HG02943 (cell line): ENCODE measurements around the gene ALG1.
"Not testable (repeated sequence)": the region's sequence is repeated elsewhere in the genome, so short reads cannot be mapped to it uniquely, and the experiment has no call there.

Experiments
- ATAC-seq: cut with Tn5 transposase; IDR thresholded peaks from one replicate; pipeline ENCODE4 v1.9.1; 2021; ENCODE audit warnings: mild to moderate bottlenecking, low read depth, moderate library complexity; ENCODE audit not compliant: unreplicated experiment

ALG1 gene

GRCh38 chr16:5044581-5044980 is 27.1 kb upstream of the ALG1 start:
- ATAC-seq = not testable (repeated sequence)

DNA sequence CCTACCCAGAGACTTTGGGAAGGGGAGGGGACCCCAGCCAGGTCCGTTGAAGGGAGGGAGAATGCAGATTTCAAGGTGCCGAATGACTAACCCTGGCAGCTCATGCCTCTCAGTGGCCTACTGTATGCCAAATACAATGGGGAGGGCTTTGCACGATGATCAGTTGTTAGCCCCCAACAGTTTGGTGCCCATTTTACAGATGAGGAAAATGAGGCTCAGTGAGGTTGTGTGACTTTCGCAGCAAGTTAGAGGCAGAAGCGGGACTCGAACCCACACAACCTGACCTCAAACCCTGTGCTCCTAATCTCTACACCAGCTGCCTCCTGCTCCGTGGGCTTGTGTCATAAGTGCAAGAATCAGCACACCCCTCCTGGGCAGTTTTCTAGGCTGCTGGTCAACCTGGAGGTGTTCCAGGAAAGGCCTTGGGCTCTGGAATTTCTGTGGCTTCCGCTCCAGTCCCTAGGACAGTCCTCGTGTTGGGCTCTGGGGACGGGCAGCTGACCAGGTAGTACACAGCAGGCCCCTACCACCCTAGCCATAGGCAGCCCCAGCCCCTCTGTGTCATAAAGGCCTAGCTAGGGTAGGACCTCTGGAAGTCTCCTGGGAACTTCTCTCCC is 26.0 kb upstream of the ALG1 start:
- no peak for ATAC-seq

DNA sequence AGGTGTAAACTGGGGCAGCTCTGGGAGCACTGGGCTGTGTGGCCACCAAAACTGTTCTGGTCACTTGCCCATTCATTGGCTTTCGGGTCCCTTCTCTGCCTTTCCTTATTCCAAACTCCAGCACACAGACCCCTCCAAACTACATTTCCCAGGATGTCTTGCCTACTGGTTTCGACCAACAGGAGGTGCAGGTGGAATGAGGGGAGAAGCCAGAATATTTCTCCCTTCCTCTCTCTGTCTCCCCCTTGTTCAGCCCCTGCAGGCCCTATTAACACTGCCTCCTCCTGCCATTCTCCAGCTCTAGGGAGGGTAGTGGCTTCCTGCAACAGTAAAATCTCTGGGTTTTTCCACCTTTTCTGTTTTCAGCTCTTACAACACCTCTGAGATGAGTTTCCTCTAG is 24.7 kb upstream of the ALG1 start:
- ATAC-seq = no peak

DNA sequence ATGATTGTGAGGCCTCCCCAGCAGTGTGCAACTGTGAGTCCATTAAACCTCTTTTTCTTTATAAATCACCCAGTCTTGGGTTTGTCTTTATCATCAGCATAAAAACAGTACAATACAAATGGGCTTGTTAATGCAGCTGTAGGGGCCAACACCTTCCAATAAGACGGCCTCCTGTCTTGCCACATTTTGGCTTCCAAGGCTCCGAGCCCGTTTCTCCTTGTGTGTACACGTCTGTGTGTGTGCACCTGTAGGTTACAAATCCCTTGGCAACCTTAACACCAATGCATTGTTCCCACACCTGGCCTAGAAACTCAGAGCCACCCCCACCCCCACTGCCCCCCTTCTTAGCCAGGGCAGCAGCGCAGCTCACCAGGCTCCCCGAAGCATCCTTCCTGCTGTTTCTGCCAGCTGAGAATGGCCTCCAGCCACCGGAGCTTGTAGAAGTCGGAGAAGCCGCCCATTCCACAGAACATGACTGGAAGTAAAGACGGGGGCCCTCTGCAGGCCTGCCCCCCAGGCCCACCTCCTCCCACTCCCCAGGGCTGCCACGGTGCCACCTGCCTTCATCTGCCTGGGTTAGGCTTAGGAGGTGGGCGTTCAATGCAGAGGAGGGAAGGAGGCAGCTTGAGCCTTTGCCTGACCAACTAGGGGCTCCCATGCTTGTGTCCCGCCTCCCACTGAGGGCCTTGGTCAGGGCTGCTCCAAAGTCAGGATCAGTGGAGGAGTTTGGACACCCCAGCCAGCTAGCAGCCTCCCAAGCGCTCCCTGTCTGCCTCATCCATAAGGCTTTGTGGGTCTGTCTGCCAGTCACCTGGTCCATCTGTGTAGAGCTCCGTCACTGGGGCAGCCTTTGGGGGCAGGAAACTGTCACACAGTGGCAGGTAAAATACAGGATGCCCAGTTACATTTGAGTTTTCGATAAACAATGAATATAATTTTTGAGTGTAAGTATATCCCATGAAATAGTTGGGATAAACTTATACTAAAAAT is 16.5 kb upstream of the ALG1 start:
- no peak for ATAC-seq

GRCh38 chr16:5056352-5056751 is 15.3 kb upstream of the ALG1 start:
- no peak for ATAC-seq

DNA sequence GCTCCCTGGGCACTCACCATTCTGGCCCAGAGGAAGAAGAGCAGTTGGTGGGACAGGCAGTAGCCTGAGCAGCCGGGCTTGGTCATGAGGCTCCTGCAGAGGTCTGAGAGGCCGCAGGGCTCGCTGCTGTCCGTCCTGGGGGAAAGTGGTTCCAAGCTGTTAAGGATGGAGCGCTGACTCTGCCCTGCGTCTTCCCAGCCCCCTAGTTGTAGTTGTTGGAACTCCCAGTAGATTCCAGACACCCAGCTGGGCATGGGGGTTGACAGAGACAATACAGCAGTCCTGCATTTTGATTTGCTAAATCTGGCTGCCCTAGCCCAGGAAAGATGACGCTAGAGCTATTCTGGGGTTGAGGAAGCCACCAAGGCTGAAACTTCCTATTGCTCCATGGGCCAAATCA is 13.2 kb upstream of the ALG1 start:
- no peak for ATAC-seq

GRCh38 chr16:5059386-5060072 is 12.1 kb upstream of the ALG1 start:
- ATAC-seq = no peak

DNA sequence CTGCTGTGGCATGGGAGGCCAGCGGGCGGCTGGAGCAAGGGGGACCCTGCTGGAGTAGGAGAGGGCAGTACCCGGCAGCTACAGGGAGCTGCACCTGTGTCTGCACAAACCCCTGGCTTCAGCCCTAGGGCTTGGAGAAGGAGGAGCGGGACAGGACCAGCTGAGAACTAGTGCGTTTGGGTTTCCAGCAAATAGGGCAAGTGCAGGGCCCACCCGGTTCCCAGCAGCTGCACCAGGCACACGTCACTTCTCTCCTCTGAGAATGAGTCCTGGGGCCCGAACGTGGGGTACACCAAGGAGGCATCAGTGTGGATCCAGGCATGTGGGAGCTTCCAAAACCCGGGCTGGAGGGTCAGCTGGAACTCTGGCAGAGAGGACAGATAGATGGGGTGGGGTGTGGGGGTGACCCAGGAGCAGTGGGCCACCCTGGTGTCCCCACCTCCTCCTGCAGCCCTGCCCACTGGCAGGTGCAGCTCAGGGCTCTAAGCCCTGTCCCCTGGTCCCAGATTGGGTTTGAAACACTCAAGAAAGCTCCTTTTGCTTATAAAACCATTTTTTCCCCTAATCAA is 11.5 kb upstream of the ALG1 start:
- ATAC-seq = no peak

GRCh38 chr16:5062051-5062450 is 9.6 kb upstream of the ALG1 start:
- no peak for ATAC-seq

DNA sequence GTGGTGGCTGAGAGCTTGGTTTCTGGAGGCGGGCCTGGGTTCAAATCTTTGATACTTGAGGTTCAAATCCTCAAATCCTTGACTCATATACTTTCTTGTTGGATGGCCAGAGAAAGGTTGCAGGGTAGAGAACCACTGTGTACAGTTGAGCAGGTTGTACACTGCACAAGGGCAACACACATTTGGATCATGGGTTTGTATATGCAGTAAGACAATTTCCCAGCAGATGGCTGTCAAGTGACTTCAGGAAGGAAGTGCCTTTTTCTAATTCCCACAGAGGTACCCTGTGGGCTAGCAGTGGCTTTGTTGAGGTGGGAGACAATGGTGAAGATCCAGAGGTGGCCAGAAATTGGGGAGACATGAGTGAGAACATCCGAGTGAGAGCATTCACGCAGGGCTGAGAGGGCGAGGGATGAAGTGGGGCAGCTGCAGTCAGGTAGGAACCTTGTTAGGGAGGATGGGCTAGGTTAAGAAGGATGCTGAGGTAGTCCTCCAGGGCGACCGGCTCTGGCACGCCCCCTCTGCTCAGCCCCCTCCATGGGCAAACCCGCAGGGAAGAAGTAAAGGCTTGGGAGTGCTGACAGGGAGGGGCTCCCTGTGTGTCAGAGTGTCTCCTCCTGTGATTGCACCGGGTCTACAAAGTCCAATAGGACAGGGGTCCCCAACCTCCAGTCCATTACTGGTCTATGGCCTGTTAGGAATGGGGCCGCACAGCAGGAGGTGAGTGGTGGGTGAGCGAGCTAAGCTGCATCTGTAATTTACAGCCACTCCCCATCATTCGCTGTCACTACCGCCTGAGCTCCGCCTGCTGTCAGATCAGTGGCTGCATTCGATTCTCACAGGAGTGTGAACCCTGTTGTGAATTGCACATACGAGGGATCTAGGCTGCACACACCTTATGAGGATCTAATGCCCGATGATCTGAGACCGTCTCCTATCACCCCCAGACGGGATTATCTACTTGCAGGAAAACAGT is 8.6 kb upstream of the ALG1 start:
- ATAC-seq = no peak

- ATAC-seq = no peak
These were observed 6.7 kb upstream of the ALG1 start for GRCh38 chr16:5064915-5065314.

DNA sequence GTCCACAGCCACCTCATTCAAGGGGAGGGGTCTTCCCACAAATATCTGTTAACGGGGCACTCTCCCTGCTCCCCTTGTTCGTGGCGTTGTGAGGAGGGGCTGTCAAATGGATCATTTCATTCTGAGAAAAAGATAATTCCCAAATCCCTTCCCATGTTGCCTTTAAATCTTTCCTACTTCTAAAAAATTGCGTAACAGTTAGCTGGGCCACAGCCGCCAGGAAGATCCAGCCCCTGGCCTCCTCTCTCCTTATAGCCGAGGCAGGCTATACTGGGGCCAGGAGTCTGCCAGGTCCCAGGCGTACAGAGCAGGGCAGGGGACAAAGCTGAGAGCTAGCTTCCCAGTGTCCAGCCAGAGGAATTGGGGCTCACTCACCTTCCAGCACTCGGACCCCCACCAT is 6.3 kb upstream of the ALG1 start:
- ATAC-seq = no peak

DNA sequence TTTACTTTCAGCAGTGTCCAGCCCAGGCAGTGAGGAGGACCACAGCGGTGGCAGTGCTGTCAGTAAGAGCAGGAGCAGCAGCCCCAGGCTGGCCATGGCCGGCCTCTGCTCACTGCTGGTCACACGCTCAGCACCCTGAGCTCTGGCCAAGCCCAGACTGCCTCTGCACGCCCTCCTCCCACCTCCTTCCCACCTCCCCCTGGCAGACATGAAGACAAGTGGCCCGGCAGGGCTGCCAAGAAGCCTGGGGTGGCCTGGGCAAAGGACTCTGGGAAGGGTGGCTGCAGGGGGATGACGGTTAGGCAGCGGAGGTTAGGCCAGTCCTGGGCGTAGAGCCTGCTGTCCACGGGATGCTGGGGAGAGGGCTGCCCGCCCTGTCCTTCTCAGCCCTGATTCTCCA is 5.8 kb upstream of the ALG1 start, which contains the start of gene C16orf89:
Gene C16orf89 (minus strand): TSS at position 144 of the 400 bp plus-strand sequence. CDS start 48 bp downstream, at position 96.
- no peak for ATAC-seq

DNA sequence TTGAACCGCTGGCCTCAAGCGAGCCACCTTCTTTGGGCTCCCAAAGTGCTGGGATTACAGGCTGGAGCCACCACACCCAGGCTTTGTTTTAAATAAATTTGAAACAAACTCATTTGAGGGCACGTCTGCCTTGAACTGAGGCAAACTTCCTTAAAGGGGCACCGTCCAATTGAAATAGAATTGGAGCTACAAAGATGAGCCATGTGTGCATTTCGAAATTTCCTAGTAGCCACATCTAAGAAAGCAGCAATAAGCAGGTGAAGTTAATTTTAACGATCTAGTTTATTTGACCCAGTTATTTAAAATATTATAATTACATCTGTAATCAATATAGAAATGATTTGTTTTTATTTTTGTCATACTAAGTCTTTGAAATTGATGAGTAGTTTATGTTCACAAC is 5.1 kb upstream of the ALG1 start:
- ATAC-seq = no peak

- no peak for ATAC-seq
These were observed 2.6 kb upstream of the ALG1 start for GRCh38 chr16:5069048-5069447.

DNA sequence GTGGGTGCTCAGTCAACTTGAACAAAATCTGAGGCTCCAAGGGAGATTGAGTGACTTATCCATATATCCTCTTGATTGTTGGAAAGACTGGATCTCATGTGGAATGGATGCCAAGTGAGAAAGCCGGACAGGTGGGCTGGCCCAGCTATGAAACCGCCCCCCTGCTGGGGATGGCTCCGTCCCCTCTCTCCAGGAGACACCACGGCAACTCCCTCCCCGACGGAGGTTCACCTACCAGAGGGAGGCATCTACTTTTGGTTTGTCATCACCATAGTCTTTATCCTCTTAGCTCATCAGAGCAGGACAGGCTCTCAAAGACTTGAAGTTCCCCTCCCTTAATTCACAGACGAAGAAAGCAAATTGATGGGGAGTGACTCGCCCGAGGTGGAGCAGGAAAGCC is 1.8 kb upstream of the ALG1 start:
- no peak for ATAC-seq

DNA sequence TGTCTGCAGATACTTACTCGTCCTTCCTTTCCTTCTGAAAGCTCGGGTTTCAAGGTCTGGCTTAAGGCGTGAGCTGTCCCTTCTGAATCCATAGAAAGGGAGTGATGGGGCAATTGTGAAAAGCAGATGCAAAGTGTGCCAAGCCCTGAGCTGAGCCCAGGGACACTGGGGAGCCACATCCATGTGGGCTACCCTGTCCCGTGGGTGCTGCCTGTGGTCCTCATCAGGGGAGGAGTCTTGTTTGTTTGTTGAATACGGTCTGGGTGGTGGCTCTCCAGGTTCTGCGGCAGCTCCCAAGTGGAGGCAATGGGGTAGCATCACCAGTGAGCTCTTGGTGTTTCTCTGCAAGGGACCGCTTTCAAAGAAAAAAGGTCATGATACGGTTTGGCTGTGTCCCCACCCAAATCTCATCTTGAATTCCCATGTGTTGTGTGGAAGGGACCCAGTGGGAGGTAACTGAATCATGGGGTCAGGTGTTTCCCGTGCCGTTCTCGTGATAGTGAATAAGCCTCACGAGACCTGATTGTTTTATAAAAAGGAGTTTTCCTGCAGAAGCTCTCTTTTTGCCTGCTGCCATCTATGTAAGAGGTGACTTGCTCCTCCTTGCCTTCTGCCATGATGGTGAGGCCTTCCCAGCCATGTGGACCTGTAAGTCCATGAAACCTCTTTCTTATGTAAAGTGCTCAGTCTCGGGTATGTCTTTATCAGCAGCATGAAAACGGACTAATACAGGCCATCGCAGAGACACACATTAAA is 1.0 kb upstream of the ALG1 start:
- ATAC-seq = no peak

DNA sequence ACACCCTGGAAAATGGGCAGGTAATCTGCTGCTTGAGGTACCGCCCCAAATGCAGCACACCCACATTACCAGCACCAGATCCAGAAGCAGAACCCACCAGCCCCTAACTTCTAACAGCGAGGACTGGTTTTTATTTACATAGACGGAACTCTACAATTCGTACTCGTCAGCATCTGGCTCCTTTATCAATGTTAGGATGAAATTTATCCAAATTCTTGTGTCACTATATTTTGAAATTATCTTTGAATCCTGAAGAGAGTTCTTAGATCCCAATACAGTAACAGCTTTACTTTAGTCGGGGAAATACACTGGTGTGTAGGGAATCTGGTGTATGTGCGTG is 332 bp upstream of the ALG1 start:
- no peak for ATAC-seq
